ENCODE data around the gene DSTN.

DSTN gene

GRCh38 chr20:17531665-17532025, 38.2 kb upstream of the DSTN start:
- Histone ChIP-seq H3K4me3 (ENCODE audit: extremely low read depth, insufficient read depth, low read length, poor library complexity, severe bottlenecking) (peak overlapping the region; percentile 52), H3K36me3 (ENCODE audit: control insufficient read depth, insufficient read depth, low read length) (no peaks in the 10 kb centered on the region), H3K4me1 (ENCODE audit: control insufficient read depth, insufficient read depth, low read length, poor library complexity, severe bottlenecking) (peaks cover 7% of the 10 kb centered on the region), H3K9me3 (ENCODE audit: control insufficient read depth, low read length) (no peaks in the 10 kb centered on the region), H3K27ac (ENCODE audit: low read depth, low read length, severe bottlenecking) (peak overlapping the region; percentile 59)
- WGBS, 2 experiments (ENCODE audit: insufficient coverage in 2 of 2): 14 to 58% methylated on average over 1 to 3 of the region's 5 CpGs

DNA sequence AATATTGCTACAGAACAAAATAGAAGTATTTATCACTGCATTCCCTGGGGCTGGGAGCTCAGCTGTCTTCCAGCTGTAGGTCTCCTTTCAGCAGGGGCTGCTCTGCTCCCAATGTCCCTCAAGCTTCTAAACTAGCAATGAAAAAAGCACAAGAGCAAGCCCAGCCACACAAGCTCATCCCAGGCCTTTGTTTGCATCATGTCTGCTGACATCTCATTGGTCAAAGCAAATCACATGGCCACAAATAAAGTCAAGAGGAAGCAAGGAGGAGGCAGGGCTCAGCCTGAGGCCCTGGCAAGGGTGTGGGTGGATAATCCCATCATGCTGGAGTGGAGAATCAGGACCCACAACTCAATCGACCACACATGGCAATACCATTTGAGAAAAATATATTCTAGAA, 36.5 kb upstream of the DSTN start:
- H3K27ac ChIP-seq (ENCODE audit: low read depth, low read length, severe bottlenecking): no peak overlapping the region
- no peaks in the 10 kb centered on the region for H3K9me3 ChIP-seq (ENCODE audit: control insufficient read depth, low read length)

GRCh38 chr20:17534077-17534476, 35.8 kb upstream of the DSTN start:
- no peaks in the 10 kb centered on the region for H3K9me3 ChIP-seq (ENCODE audit: control insufficient read depth, low read length)
- no peaks in the 10 kb centered on the region for H3K36me3 ChIP-seq (ENCODE audit: control insufficient read depth, insufficient read depth, low read length)

More for the DNA sequence above, 36.5 kb upstream of the DSTN start:
- peaks cover 9% of the 10 kb centered on the region for H3K4me1 ChIP-seq (ENCODE audit: control insufficient read depth, insufficient read depth, low read length, poor library complexity, severe bottlenecking)
- no peaks in the 10 kb centered on the region for H3K36me3 ChIP-seq (ENCODE audit: control insufficient read depth, insufficient read depth, low read length)
- H3K4me3 ChIP-seq (ENCODE audit: extremely low read depth, insufficient read depth, low read length, poor library complexity, severe bottlenecking): no peak overlapping the region
- WGBS, 2 experiments (ENCODE audit: insufficient coverage in 2 of 2): no CpG with 5 or more reads among the region's 1 CpG

DNA sequence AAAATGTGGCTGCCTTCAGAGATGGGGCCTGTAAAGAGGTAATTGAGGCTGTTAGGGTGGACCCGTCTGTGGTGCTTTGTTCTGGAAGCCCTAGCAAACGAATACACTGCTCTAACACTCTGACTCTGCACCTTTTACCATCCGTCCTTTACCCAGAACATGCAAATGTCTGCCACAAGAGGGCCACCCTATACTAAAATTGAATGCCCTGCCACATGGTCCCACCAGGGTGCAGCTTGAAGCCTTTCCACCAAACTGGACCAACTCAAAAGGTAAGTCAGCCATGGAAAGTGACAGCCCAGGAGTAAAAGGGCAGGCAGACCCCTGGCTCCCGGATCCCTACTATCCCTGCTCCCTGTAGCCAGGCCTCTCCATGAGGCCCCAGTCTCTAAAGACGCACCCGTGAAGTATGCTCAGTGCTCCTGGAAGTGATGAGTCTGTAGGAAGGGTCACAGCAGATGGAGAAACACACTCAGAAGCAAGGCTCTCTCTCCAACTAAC, 32.9 kb upstream of the DSTN start:
- H3K4me3 ChIP-seq (ENCODE audit: extremely low read depth, insufficient read depth, low read length, poor library complexity, severe bottlenecking): no peak overlapping the region
- WGBS, 2 experiments (ENCODE audit: insufficient coverage in 2 of 2): 6 to 7% methylated on average over 2 to 4 of the region's 6 CpGs
- peaks cover 10% of the 10 kb centered on the region for H3K4me1 ChIP-seq (ENCODE audit: control insufficient read depth, insufficient read depth, low read length, poor library complexity, severe bottlenecking)
- H3K9me3 ChIP-seq (ENCODE audit: control insufficient read depth, low read length): no peaks in the 10 kb centered on the region
- H3K27ac ChIP-seq (ENCODE audit: low read depth, low read length, severe bottlenecking): no peak overlapping the region
- no peaks in the 10 kb centered on the region for H3K36me3 ChIP-seq (ENCODE audit: control insufficient read depth, insufficient read depth, low read length)

More at GRCh38 chr20:17534077-17534476, 35.8 kb upstream of the DSTN start:
- 87 to 92% methylated on average over 2 to 3 of the region's 3 CpGs for WGBS, 2 experiments (ENCODE audit: insufficient coverage in 2 of 2)
- Histone ChIP-seq H3K4me1 (ENCODE audit: control insufficient read depth, insufficient read depth, low read length, poor library complexity, severe bottlenecking) (peaks cover 9% of the 10 kb centered on the region), H3K4me3 (ENCODE audit: extremely low read depth, insufficient read depth, low read length, poor library complexity, severe bottlenecking) (no peak overlapping the region), H3K27ac (ENCODE audit: low read depth, low read length, severe bottlenecking) (no peak overlapping the region)

- H3K9me3 ChIP-seq (ENCODE audit: control insufficient read depth, low read length): no peaks in the 10 kb centered on the region
- H3K4me1 ChIP-seq (ENCODE audit: control insufficient read depth, insufficient read depth, low read length, poor library complexity, severe bottlenecking): peaks cover 13% of the 10 kb centered on the region
- no peak overlapping the region for H3K27ac ChIP-seq (ENCODE audit: low read depth, low read length, severe bottlenecking)
- H3K36me3 ChIP-seq (ENCODE audit: control insufficient read depth, insufficient read depth, low read length): no peaks in the 10 kb centered on the region
- 90 to 100% methylated on average over 2 of the region's 3 CpGs for WGBS, 2 experiments (ENCODE audit: insufficient coverage in 2 of 2)
- no peak overlapping the region for H3K4me3 ChIP-seq (ENCODE audit: extremely low read depth, insufficient read depth, low read length, poor library complexity, severe bottlenecking)
These were observed 31.9 kb upstream of the DSTN start for GRCh38 chr20:17537959-17538358.

GRCh38 chr20:17538517-17539170, 31.2 kb upstream of the DSTN start:
- 83 to 87% methylated on average over 7 of the region's 7 CpGs for WGBS, 2 experiments (ENCODE audit: insufficient coverage in 2 of 2)
- H3K4me1 ChIP-seq (ENCODE audit: control insufficient read depth, insufficient read depth, low read length, poor library complexity, severe bottlenecking): peaks cover 10% of the 10 kb centered on the region
- no peaks in the 10 kb centered on the region for H3K9me3 ChIP-seq (ENCODE audit: control insufficient read depth, low read length)
- no peak overlapping the region for H3K4me3 ChIP-seq (ENCODE audit: extremely low read depth, insufficient read depth, low read length, poor library complexity, severe bottlenecking)
- no peak overlapping the region for H3K27ac ChIP-seq (ENCODE audit: low read depth, low read length, severe bottlenecking)
- no peaks in the 10 kb centered on the region for H3K36me3 ChIP-seq (ENCODE audit: control insufficient read depth, insufficient read depth, low read length)

- H3K4me1 ChIP-seq (ENCODE audit: control insufficient read depth, insufficient read depth, low read length, poor library complexity, severe bottlenecking): peaks cover 7% of the 10 kb centered on the region
- WGBS, 2 experiments (ENCODE audit: insufficient coverage in 2 of 2): 100% methylated on average over 2 to 3 of the region's 3 CpGs
- H3K4me3 ChIP-seq (ENCODE audit: extremely low read depth, insufficient read depth, low read length, poor library complexity, severe bottlenecking): no peak overlapping the region
- no peak overlapping the region for H3K27ac ChIP-seq (ENCODE audit: low read depth, low read length, severe bottlenecking)
- H3K9me3 ChIP-seq (ENCODE audit: control insufficient read depth, low read length): no peaks in the 10 kb centered on the region
- H3K36me3 ChIP-seq (ENCODE audit: control insufficient read depth, insufficient read depth, low read length): no peaks in the 10 kb centered on the region
These were observed 28.3 kb upstream of the DSTN start for GRCh38 chr20:17541596-17541995.

- H3K9me3 ChIP-seq (ENCODE audit: control insufficient read depth, low read length): no peaks in the 10 kb centered on the region
- 76 to 80% methylated on average over 3 to 4 of the region's 5 CpGs for whole genome bisulfite sequencing, 2 experiments (ENCODE audit: insufficient coverage in 2 of 2)
- H3K36me3 ChIP-seq (ENCODE audit: control insufficient read depth, insufficient read depth, low read length): no peaks in the 10 kb centered on the region
- H3K4me1 ChIP-seq (ENCODE audit: control insufficient read depth, insufficient read depth, low read length, poor library complexity, severe bottlenecking): peaks cover 4% of the 10 kb centered on the region
- no peak overlapping the region for H3K4me3 ChIP-seq (ENCODE audit: extremely low read depth, insufficient read depth, low read length, poor library complexity, severe bottlenecking)
- no peak overlapping the region for H3K27ac ChIP-seq (ENCODE audit: low read depth, low read length, severe bottlenecking)
These were observed 27.9 kb upstream of the DSTN start for GRCh38 chr20:17541996-17542395.

- no peaks in the 10 kb centered on the region for H3K9me3 ChIP-seq (ENCODE audit: control insufficient read depth, low read length)
- no peak overlapping the region for H3K27ac ChIP-seq (ENCODE audit: low read depth, low read length, severe bottlenecking)
- 100% methylated on average over 1 of the region's 1 CpG; no CpG with 5 or more reads in 1 of the 2 experiments for WGBS, 2 experiments (ENCODE audit: insufficient coverage in 2 of 2)
These were observed 27.4 kb upstream of the DSTN start for GRCh38 chr20:17542481-17542880.

DNA sequence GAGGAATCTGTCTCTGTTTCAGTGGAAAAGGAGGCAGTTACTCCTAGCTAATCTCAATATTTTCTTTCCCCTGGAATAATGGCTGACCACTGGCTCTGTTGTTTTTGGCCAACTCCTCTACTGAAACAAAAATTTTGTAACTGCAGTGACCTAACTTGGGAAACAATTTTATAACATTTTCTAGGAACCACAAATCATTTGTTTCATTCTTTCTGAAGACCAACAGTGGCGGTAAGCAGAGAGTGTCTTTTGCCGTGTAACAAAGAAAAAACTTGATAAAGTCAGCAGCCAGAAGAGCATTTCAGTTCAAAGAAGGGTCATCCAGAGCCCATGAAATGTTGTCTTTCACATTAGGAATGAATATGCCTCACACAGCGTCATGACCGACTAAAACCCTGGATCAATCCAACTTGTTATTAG, 26.9 kb upstream of the DSTN start:
- WGBS, 2 experiments (ENCODE audit: insufficient coverage in 2 of 2): 89 to 100% methylated on average over 2 of the region's 4 CpGs
- Histone ChIP-seq H3K36me3 (ENCODE audit: control insufficient read depth, insufficient read depth, low read length) (no peaks in the 10 kb centered on the region), H3K4me1 (ENCODE audit: control insufficient read depth, insufficient read depth, low read length, poor library complexity, severe bottlenecking) (peaks cover 4% of the 10 kb centered on the region), H3K4me3 (ENCODE audit: extremely low read depth, insufficient read depth, low read length, poor library complexity, severe bottlenecking) (no peak overlapping the region), H3K9me3 (ENCODE audit: control insufficient read depth, low read length) (no peaks in the 10 kb centered on the region), H3K27ac (ENCODE audit: low read depth, low read length, severe bottlenecking) (no peak overlapping the region)

More at GRCh38 chr20:17542481-17542880, 27.4 kb upstream of the DSTN start:
- Histone ChIP-seq H3K36me3 (ENCODE audit: control insufficient read depth, insufficient read depth, low read length) (no peaks in the 10 kb centered on the region), H3K4me1 (ENCODE audit: control insufficient read depth, insufficient read depth, low read length, poor library complexity, severe bottlenecking) (peaks cover 4% of the 10 kb centered on the region), H3K4me3 (ENCODE audit: extremely low read depth, insufficient read depth, low read length, poor library complexity, severe bottlenecking) (no peak overlapping the region)

- H3K9me3 ChIP-seq (ENCODE audit: control insufficient read depth, low read length): no peaks in the 10 kb centered on the region
- H3K27ac ChIP-seq (ENCODE audit: low read depth, low read length, severe bottlenecking): no peak overlapping the region
- H3K36me3 ChIP-seq (ENCODE audit: control insufficient read depth, insufficient read depth, low read length): no peaks in the 10 kb centered on the region
- H3K4me3 ChIP-seq (ENCODE audit: extremely low read depth, insufficient read depth, low read length, poor library complexity, severe bottlenecking): no peak overlapping the region
- WGBS, 2 experiments (ENCODE audit: insufficient coverage in 2 of 2): 95 to 100% methylated on average over 2 to 3 of the region's 5 CpGs
- H3K4me1 ChIP-seq (ENCODE audit: control insufficient read depth, insufficient read depth, low read length, poor library complexity, severe bottlenecking): peaks cover 4% of the 10 kb centered on the region
These were observed 26.2 kb upstream of the DSTN start for GRCh38 chr20:17543531-17544131.
